PC-3 (cell line): ENCODE measurements around the gene AMT. TPM values are rescaled to one million over a fixed set of nuclear protein-coding genes. Genes with fewer than 3 reads are reported as not detected.

ENCODE experiments used
- ATAC-seq: fragments of 200-7000 bp; cut with Tn5 transposase; 2 replicates; pipeline ENCODE4 v1.9.1; 2020; ENCODE audit warnings: mild to moderate bottlenecking, moderate library complexity
- BruUV-seq: library from RNA; stranded (reverse); fragments of 400-500 nt; replicated peaks from 2 replicates; lab custom pipeline; 2021; lab: Mats Ljungman, UMichigan
- CTCF ChIA-PET: fragments of 300-600 bp; sonication (Branson Sonifier 250); formaldehyde crosslinking; loops from one replicate; lab custom pipeline; 2022; ENCODE audit warnings: antibody characterized with exemption; lab: Charles Lee
- POLR2A ChIA-PET: fragments of 300-600 bp; sonication (Branson Sonifier 250); formaldehyde crosslinking; loops from one replicate; lab custom pipeline; 2022; ENCODE audit warnings: antibody characterized with exemption; ENCODE audit not compliant: unreplicated experiment; lab: Charles Lee
- DNase-seq: peaks from one replicate; pipeline ENCODE4 v3.0.0-alpha.2; 2015
- H2AFZ ChIP-seq: fragments of 300-600 bp; sonication (generic); 2 replicates; pipeline ENCODE4 v1.6.0; 2016; ENCODE audit warnings: antibody characterized with exemption, low read length
- H3F3A ChIP-seq: fragments of 300-600 bp; sonication (generic); one replicate; pipeline ENCODE4 v1.6.0; 2017; ENCODE audit warnings: antibody characterized with exemption, low read length, control low read depth, mild to moderate bottlenecking; ENCODE audit not compliant: unreplicated experiment
- H3K27ac ChIP-seq: fragments of 300-600 bp; sonication (generic); 2 replicates; pipeline ENCODE4 v1.5.1; 2016; ENCODE audit warnings: mild to moderate bottlenecking, low read length
- H3K27me3 ChIP-seq: fragments of 300-600 bp; sonication (generic); 2 replicates; pipeline ENCODE4 v1.6.1; 2016; ENCODE audit warnings: low read length, mixed read lengths
- H3K36me3 ChIP-seq: fragments of 300-600 bp; sonication (generic); 2 replicates; pipeline ENCODE4 v1.6.1; 2016; ENCODE audit warnings: low read depth, mixed run types, low read length, mixed read lengths
- H3K4me1 ChIP-seq: fragments of 300-600 bp; sonication (generic); 2 replicates; pipeline ENCODE4 v1.5.1; 2016; ENCODE audit warnings: low read length; ENCODE audit not compliant: insufficient read depth
- H3K4me2 ChIP-seq: fragments of 300-600 bp; sonication (generic); 2 replicates; pipeline ENCODE4 v1.6.0; 2016; ENCODE audit warnings: low read length
- H3K4me3 ChIP-seq: fragments of 300-600 bp; sonication (generic); 2 replicates; pipeline ENCODE4 v1.5.1; 2016; ENCODE audit warnings: mild to moderate bottlenecking, low read length, mixed read lengths
- H3K79me2 ChIP-seq: fragments of 300-600 bp; sonication (generic); 2 replicates; pipeline ENCODE4 v1.6.1; 2017; ENCODE audit warnings: low read length, mixed read lengths
- H3K9ac ChIP-seq: fragments of 300-600 bp; sonication (generic); 2 replicates; pipeline ENCODE4 v1.6.0; 2016; ENCODE audit warnings: mild to moderate bottlenecking, low read length
- H3K9me2 ChIP-seq: fragments of 300-600 bp; sonication (generic); replicated peaks from 2 replicates; pipeline ENCODE4 v1.6.1; 2016; ENCODE audit warnings: mixed run types, low read length, mixed read lengths
- H3K9me3 ChIP-seq: fragments of 300-600 bp; sonication (generic); 2 replicates; pipeline ENCODE4 v1.6.1; 2016; ENCODE audit warnings: low read length, mixed read lengths
- H4K20me1 ChIP-seq: fragments of 300-600 bp; sonication (generic); 2 replicates; pipeline ENCODE4 v1.6.1; 2016; ENCODE audit warnings: low read length, mixed read lengths
- CTCF ChIP-seq: fragments of 300-600 bp; sonication (generic); conservative IDR thresholded peaks from 2 replicates; pipeline ENCODE4 v1.5.1; 2017; ENCODE audit warnings: antibody characterized with exemption, low read depth, mild to moderate bottlenecking, low read length
- EZH2 ChIP-seq: fragments of 300-600 bp; sonication (generic); IDR thresholded peaks from one replicate; pipeline ENCODE4 v1.6.1; 2017; ENCODE audit warnings: antibody characterized with exemption, mild to moderate bottlenecking, low read length; ENCODE audit not compliant: unreplicated experiment
- EZH2phosphoT487 ChIP-seq: fragments of 300-600 bp; sonication (generic); IDR thresholded peaks from 2 replicates; pipeline ENCODE4 v1.6.1; 2018; ENCODE audit warnings: mild to moderate bottlenecking, antibody characterized with exemption, low read length, borderline replicate concordance
- intact Hi-C: fragments of 100-400 bp; cut with micrococcal nuclease; formaldehyde crosslinking; loops from 2 replicates; pipeline ENCODE4 v1.9.0; 2023
- total RNA-seq: library from RNA; depleted of rRNA; stranded (reverse); fragments of >200 nt; gene quantifications from 2 replicates; pipeline ENCODE4 v1.2.3, GENCODE V29; 2014

The AMT gene
- total RNA-seq, 1 experiment from 2014 or later: 1.8 TPM

- BruUV-seq: no TSS peak
- Histone ChIP-seq H3K27ac (peak overlapping the region; percentile 61), H3F3A (peaks cover 4% of the 10 kb centered on the region), H3K79me2 (no peaks in the 10 kb centered on the region), H3K9me2 (no peaks in the 10 kb centered on the region), H3K4me1 (peaks cover 17% of the 10 kb centered on the region), H3K4me3 (no peak overlapping the region), H3K9ac (0 out of 2 replicates have a peak overlapping the region, but pooled peaks have one; percentile 8), H3K36me3 (no peaks in the 10 kb centered on the region), H3K9me3 (no peaks in the 10 kb centered on the region), H3K4me2 (peak overlapping the region; percentile 30), H4K20me1 (no peaks in the 10 kb centered on the region), H2AFZ (peak overlapping the region; percentile 51), H3K27me3 (no peaks in the 10 kb centered on the region)
- POLR2A ChIA-PET: no interaction called here
- intact Hi-C loops: no loop called here
- CTCF ChIA-PET: no interaction called here
- DNase-seq (peak; percentile 78), ATAC-seq (peak; percentile 84)
- TF ChIP-seq EZH2phosphoT487: no peak
- no peak for TF ChIP-seq CTCF
- no peak for TF ChIP-seq EZH2
Observed at GRCh38 chr3:49462222-49462621, 39.9 kb upstream of the AMT start.

- no peak overlapping the region for H3K4me3 ChIP-seq
- peaks cover 4% of the 10 kb centered on the region for H3F3A ChIP-seq
- peak overlapping the region; percentile 30 for H3K4me2 ChIP-seq
- H3K27ac ChIP-seq: peak overlapping the region; percentile 61
- 0 out of 2 replicates have a peak overlapping the region, but pooled peaks have one; percentile 8 for H3K9ac ChIP-seq
- H2AFZ ChIP-seq: peak overlapping the region; percentile 51
- no peak for TF ChIP-seq EZH2
- TF ChIP-seq EZH2phosphoT487: no peak
- no peak for TF ChIP-seq CTCF
- ChIA-PET POLR2A (no interaction called here), CTCF (no interaction called here)
- H3K27me3 ChIP-seq: no peaks in the 10 kb centered on the region
- ATAC-seq (peak; percentile 74), DNase-seq (peak; percentile 57)
- H3K4me1 ChIP-seq: peaks cover 17% of the 10 kb centered on the region
- H3K36me3 ChIP-seq: no peaks in the 10 kb centered on the region
- no peaks in the 10 kb centered on the region for H3K9me3 ChIP-seq
- intact Hi-C loops: no loop called here
- no peaks in the 10 kb centered on the region for H3K79me2 ChIP-seq
- no peaks in the 10 kb centered on the region for H4K20me1 ChIP-seq
- H3K9me2 ChIP-seq: no peaks in the 10 kb centered on the region
- BruUV-seq: no TSS peak
Observed at GRCh38 chr3:49461443-49462171, 39.3 kb upstream of the AMT start.

GRCh38 chr3:49460956-49461355, 38.7 kb upstream of the AMT start:
- Histone ChIP-seq H2AFZ (no peak overlapping the region), H3K27ac (peak overlapping the region; percentile 61), H3K4me2 (peak overlapping the region; percentile 30), H3K4me1 (peaks cover 21% of the 10 kb centered on the region), H4K20me1 (no peaks in the 10 kb centered on the region), H3K36me3 (no peaks in the 10 kb centered on the region), H3K79me2 (no peaks in the 10 kb centered on the region), H3K4me3 (no peak overlapping the region), H3K9me3 (no peaks in the 10 kb centered on the region), H3K9me2 (no peaks in the 10 kb centered on the region), H3K27me3 (no peaks in the 10 kb centered on the region), H3K9ac (no peak overlapping the region), H3F3A (peaks cover 4% of the 10 kb centered on the region)
- ATAC-seq (no peak), DNase-seq (no peak)
- ChIA-PET POLR2A (no interaction called here), CTCF (no interaction called here)
- intact Hi-C loops: no loop called here
- BruUV-seq: no TSS peak
- TF ChIP-seq CTCF (no peak), EZH2 (no peak), EZH2phosphoT487 (no peak)
